Panc1 (cell line): Measurements from ENCODE around the gene GGCX. TPM values are rescaled to one million over a fixed set of nuclear protein-coding genes. Genes with fewer than 3 reads are reported as not detected.

Experiments
- ATAC-seq: fragments of 200-7000 bp; cut with Tn5 transposase; 2 replicates; pipeline ENCODE4 v1.9.1; 2020; ENCODE audit warnings: mild to moderate bottlenecking, moderate library complexity
- BruUV-seq: library from RNA; stranded (reverse); fragments of 400-500 nt; replicated peaks from 2 replicates; lab custom pipeline; 2021; lab: Mats Ljungman, UMichigan
- CTCF ChIA-PET: fragments of 300-600 bp; sonication (Branson Sonifier 250); formaldehyde crosslinking; loops from one replicate; lab custom pipeline; 2022; ENCODE audit warnings: antibody characterized with exemption; lab: Charles Lee
- POLR2A ChIA-PET: fragments of 300-600 bp; sonication (Branson Sonifier 250); formaldehyde crosslinking; loops from one replicate; lab custom pipeline; 2022; ENCODE audit warnings: antibody characterized with exemption; lab: Charles Lee
- DNase-seq: peaks from one replicate; pipeline ENCODE4 v3.0.0-alpha.2; 2010; ENCODE audit warnings: low read depth, low spot score
- H3K27ac ChIP-seq: 2 replicates; pipeline ENCODE4 v1.5.1; 2011; ENCODE audit warnings: mild to moderate bottlenecking, low read length, inconsistent platforms
- H3K27me3 ChIP-seq: fragments of 200-500 bp; sonication (Bioruptor generic); 2 replicates; pipeline ENCODE4 v1.6.0; 2014; ENCODE audit warnings: low read length, inconsistent platforms; ENCODE audit not compliant: control insufficient read depth, insufficient read depth
- H3K36me3 ChIP-seq: fragments of 200-500 bp; sonication (Bioruptor generic); 2 replicates; pipeline ENCODE4 v1.5.1; 2014; ENCODE audit warnings: inconsistent platforms, mild to moderate bottlenecking, low read length, moderate library complexity; ENCODE audit not compliant: control insufficient read depth, insufficient read depth
- H3K4me1 ChIP-seq: 2 replicates; pipeline ENCODE4 v1.5.1; 2011; ENCODE audit warnings: inconsistent platforms, mild to moderate bottlenecking, low read length, moderate library complexity; ENCODE audit not compliant: control insufficient read depth, insufficient read depth
- H3K4me3 ChIP-seq, 2 experiments: 2 replicates each; pipeline ENCODE4 v1.5.1; 2011 to 2012; ENCODE audit warnings: low read depth in 2 of 2, low read length in 2 of 2, mild to moderate bottlenecking in 2 of 2, inconsistent platforms in 1 of 2, moderate library complexity in 1 of 2
- H3K9me3 ChIP-seq: fragments of 200-500 bp; sonication (Bioruptor generic); 2 replicates; pipeline ENCODE4 v1.5.1; 2014; ENCODE audit warnings: low read depth, mild to moderate bottlenecking, inconsistent platforms, low read length, moderate library complexity; ENCODE audit not compliant: control insufficient read depth, insufficient read depth
- POLR2AphosphoS5 ChIP-seq: IDR thresholded peaks from 2 replicates; pipeline ENCODE4 v1.6.1; 2012; ENCODE audit warnings: mild to moderate bottlenecking, low read depth, low read length, moderate library complexity
- REST ChIP-seq, 2 experiments: IDR thresholded peaks; 2 replicates each; pipeline ENCODE4 v1.6.1; 2011 to 2012; ENCODE audit warnings: low read depth in 2 of 2, control low read depth in 1 of 2, low read length in 1 of 2, mild to moderate bottlenecking in 1 of 2, moderate library complexity in 1 of 2; ENCODE audit not compliant: insufficient read depth in 1 of 2
- SIN3A ChIP-seq: IDR thresholded peaks from 2 replicates; pipeline ENCODE4 v1.6.1; 2012; ENCODE audit warnings: low read depth, mild to moderate bottlenecking, low read length, moderate library complexity, borderline replicate concordance; ENCODE audit not compliant: insufficient read depth
- TCF7L2 ChIP-seq: IDR thresholded peaks from 2 replicates; pipeline ENCODE4 v1.6.1; 2011; ENCODE audit warnings: mild to moderate bottlenecking, low read depth, low read length, inconsistent platforms
- in situ Hi-C: cut with HindIII; loops from 2 replicates; pipeline ENCODE4 v1.10.0; 2016; ENCODE audit warnings: low sequenced_read_pairs, low pct_unique_long_range_greater_than_20kb
- intact Hi-C: fragments of 100-400 bp; cut with micrococcal nuclease; formaldehyde crosslinking; loops from one replicate; pipeline ENCODE4 v1.10.0; 2022; ENCODE audit not compliant: unreplicated experiment
- total RNA-seq: library from RNA; stranded (reverse); gene quantifications from one replicate; pipeline ENCODE4 v1.2.1, GENCODE V29; 2021; ENCODE audit not compliant: unreplicated experiment
- TF ChIP-seq, protein P1 (sequence below): fragments of 450-650 bp; IDR thresholded peaks from 2 replicates; pipeline ENCODE4 v1.5.1; 2017; ENCODE audit warnings: mild to moderate bottlenecking

GGCX gene
- total RNA-seq, 1 experiment from 2014 or later = 64.1 TPM

GRCh38 chr2:85595301-85596025 is 34.2 kb upstream of the GGCX start, which contains the start of gene RNF181:
RNF181 (plus strand) TSS chr2:85595745; CDS start chr2:85595764, 19 bp downstream.
- Histone ChIP-seq H3K27me3 (no peaks in the 10 kb centered on the region), H3K4me3 (peak within 1 kb of the TSS; percentile 91 to 99), H3K36me3 (peaks cover 2% of the 10 kb centered on the region; the same call in 1 of the 2 replicates), H3K27ac (peak within 1 kb of the TSS; percentile 96), H3K9me3 (no peaks in the 10 kb centered on the region), H3K4me1 (peaks cover 31% of the 10 kb centered on the region)
- TF ChIP-seq POLR2AphosphoS5 (peak; percentile 92), REST (IDR thresholded peaks at IDR 0.05; ENCODE audit: insufficient read depth in 1 of 2, low read depth in 2 of 2, low read length in 1 of 2) (no peak), TCF7L2 (no peak), SIN3A (no peak; the same call in 1 of the 2 replicates)
- TF ChIP-seq, protein P1, sequence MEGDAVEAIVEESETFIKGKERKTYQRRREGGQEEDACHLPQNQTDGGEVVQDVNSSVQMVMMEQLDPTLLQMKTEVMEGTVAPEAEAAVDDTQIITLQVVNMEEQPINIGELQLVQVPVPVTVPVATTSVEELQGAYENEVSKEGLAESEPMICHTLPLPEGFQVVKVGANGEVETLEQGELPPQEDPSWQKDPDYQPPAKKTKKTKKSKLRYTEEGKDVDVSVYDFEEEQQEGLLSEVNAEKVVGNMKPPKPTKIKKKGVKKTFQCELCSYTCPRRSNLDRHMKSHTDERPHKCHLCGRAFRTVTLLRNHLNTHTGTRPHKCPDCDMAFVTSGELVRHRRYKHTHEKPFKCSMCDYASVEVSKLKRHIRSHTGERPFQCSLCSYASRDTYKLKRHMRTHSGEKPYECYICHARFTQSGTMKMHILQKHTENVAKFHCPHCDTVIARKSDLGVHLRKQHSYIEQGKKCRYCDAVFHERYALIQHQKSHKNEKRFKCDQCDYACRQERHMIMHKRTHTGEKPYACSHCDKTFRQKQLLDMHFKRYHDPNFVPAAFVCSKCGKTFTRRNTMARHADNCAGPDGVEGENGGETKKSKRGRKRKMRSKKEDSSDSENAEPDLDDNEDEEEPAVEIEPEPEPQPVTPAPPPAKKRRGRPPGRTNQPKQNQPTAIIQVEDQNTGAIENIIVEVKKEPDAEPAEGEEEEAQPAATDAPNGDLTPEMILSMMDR = no peak
- BruUV-seq = no TSS peak
- POLR2A ChIA-PET = interaction anchor here (0.5 to 1.2 kb wide), 5 partner anchors 8 to 229 kb away, joined by 3 to 14 read pairs (median 4); no protein-coding TSS in a partner anchor
- peak; percentile 95 for DNase-seq
- in situ Hi-C loops (no loop called here), intact Hi-C loops (no loop called here)
- CTCF ChIA-PET = no interaction called here
- ATAC-seq = peak; percentile 98

DNA sequence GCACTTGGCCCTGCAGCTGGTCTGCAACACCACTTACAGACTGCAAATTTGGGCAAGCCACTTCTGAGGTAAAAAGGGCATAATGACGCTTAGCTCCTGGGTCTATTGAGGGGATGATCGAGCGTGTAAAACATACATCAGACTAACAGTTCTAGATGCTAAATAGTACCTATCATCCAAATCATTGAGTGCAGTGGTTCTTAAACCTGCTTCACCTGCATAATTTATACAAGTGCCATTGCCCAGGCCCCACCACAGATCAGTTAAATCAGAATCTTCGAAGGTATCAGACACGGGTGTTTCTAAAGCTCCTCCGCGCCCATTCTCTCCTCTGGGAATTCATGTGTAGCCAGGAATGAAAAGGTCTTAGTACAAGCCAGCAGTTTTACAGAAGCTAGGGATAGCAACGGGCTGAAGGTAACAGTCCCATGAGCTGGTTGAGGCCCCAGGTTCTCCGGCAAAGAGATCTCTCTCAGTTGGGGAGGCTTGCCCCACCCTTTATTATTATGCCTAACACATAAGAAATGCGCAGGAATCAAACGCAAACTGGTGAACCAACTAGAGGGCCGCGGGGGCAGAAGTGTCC is 33.5 kb upstream of the GGCX start:
- H3K36me3 ChIP-seq = peaks cover 2% of the 10 kb centered on the region; the same call in 1 of the 2 replicates
- peak overlapping the region; percentile 96 for H3K27ac ChIP-seq
- H3K4me1 ChIP-seq = peaks cover 24% of the 10 kb centered on the region
- intact Hi-C loops (no loop called here), in situ Hi-C loops (no loop called here)
- ChIA-PET POLR2A (interaction anchor here (0.5 to 1.2 kb wide), 6 partner anchors 8 to 228 kb away, joined by 3 to 14 read pairs (median 4); no protein-coding TSS in a partner anchor), CTCF (no interaction called here)
- TF ChIP-seq, protein P1 = no peak
- TF ChIP-seq SIN3A (no peak), POLR2AphosphoS5 (no peak), TCF7L2 (no peak), REST (IDR thresholded peaks at IDR 0.05; ENCODE audit: insufficient read depth in 1 of 2, low read depth in 2 of 2, low read length in 1 of 2) (no peak)
- TSS peak; percentile 89 for BruUV-seq
- peak overlapping the region; percentile 91 to 99 for H3K4me3 ChIP-seq
- no peaks in the 10 kb centered on the region for H3K27me3 ChIP-seq
- DNase-seq = no peak
- ATAC-seq = no peak; the same call in 1 of the 2 replicates
- no peaks in the 10 kb centered on the region for H3K9me3 ChIP-seq
